Tibial nerve (tissue), 4 donors: ENCODE results near the gene TGFB1I1.

Experiments
- CTCF ChIP-seq, 5 experiments: fragments of 200-600 bp in 3 of 5; fragments of 450-650 bp in 2 of 5; sonication (generic) in 3 of 5; IDR thresholded peaks; one replicate each; pipeline ENCODE4 v1.5.1; 2016 to 2019; ENCODE audit warnings: antibody characterized with exemption in 5 of 5, mild to moderate bottlenecking in 3 of 5, moderate library complexity in 2 of 5
- EP300 ChIP-seq, 2 donors: sonication (generic); formaldehyde crosslinking; IDR thresholded peaks; one replicate each; pipeline ENCODE4 v1.6.1; 2017; ENCODE audit warnings: antibody characterized with exemption in 2 of 2, mild to moderate bottlenecking in 1 of 2
- POLR2A ChIP-seq, 2 donors: fragments of 450-650 bp; IDR thresholded peaks; one replicate each; pipeline ENCODE4 v1.6.1; 2017; ENCODE audit warnings: antibody characterized with exemption in 2 of 2, mild to moderate bottlenecking in 2 of 2, moderate library complexity in 2 of 2

DNA sequence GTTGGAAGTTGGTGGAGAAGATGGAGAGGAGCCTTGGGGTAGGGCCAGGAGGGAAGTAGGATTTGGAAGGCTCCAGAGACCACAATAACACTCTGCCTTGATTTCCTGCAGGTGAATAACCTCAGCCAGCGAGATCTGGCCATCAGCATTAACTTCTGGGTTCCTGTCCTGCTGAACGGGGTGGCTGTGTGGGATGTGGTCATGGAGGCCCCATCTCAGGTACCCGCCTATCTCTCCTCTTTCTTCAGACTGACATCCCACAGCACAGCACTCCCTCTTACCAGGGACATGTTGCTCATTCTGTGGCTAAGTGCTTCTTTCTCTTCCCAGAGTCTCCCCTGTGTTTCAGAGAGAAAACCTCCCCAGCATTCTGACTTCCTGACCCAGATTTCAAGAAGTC is 48.7 kb upstream of the TGFB1I1 start:
- TF ChIP-seq CTCF (IDR thresholded peaks at IDR 0.05) = no peak
- no peak for TF ChIP-seq POLR2A (IDR thresholded peaks at IDR 0.05)
- no peak for TF ChIP-seq EP300 (IDR thresholded peaks at IDR 0.05)
